ENCODE data around the gene SPATA24. TPM values are rescaled to one million over a fixed set of nuclear protein-coding genes. Genes with fewer than 3 reads are reported as not detected.

The SPATA24 gene
- total and polyA plus RNA-seq, 2 experiments from 2014 or later: 16.0 to 20.6 TPM

- TF ChIP-seq REST (IDR thresholded peaks at IDR 0.05; ENCODE audit: unreplicated experiment) (no peak), POLR2AphosphoS5 (IDR thresholded peaks at IDR 0.05; ENCODE audit: low read depth) (no peak), ZNF331 (CRISPR knock-in tag; IDR thresholded peaks at IDR 0.05; ENCODE audit: low read depth) (no peak), ZNF114 (CRISPR knock-in tag; IDR thresholded peaks at IDR 0.05) (no peak), CTCF (conservative IDR thresholded peaks at IDR 0.05; ENCODE audit: low read depth in 2 of 2) (no peak), JUNB (IDR thresholded peaks at IDR 0.05; ENCODE audit: unreplicated experiment) (no peak), STAT1 (IDR thresholded peaks at IDR 0.05; ENCODE audit: unreplicated experiment) (no peak), ETS1 (IDR thresholded peaks at IDR 0.05) (no peak), EZH2phosphoT487 (IDR thresholded peaks at IDR 0.05; ENCODE audit: unreplicated experiment) (no peak)
Observed at GRCh38 chr5:139369181-139369580, 34.7 kb downstream of the SPATA24 start (continued).

GRCh38 chr5:139368613-139369012, 35.3 kb downstream of the SPATA24 start:
- Histone ChIP-seq H3K79me2 (replicated peaks; ENCODE audit: insufficient read depth) (peaks cover 14% of the 10 kb centered on the region), H3K4me2 (no peak overlapping the region), H3K9me2 (ENCODE audit: insufficient read depth) (no peaks in the 10 kb centered on the region), H3K4me3 (no peak overlapping the region), H4K20me1 (replicated peaks; ENCODE audit: insufficient read depth) (peaks cover 27% of the 10 kb centered on the region; the same call in 1 of the 2 replicates), H3F3A (replicated peaks; ENCODE audit: low read depth) (peaks cover 16% of the 10 kb centered on the region), H3K27me3 (ENCODE audit: insufficient read depth) (no peaks in the 10 kb centered on the region), H3K27ac (ENCODE audit: low read depth) (no peak overlapping the region), H3K36me3 (ENCODE audit: insufficient read depth) (peaks cover 66% of the 10 kb centered on the region), H3K4me1 (ENCODE audit: insufficient read depth) (no peaks in the 10 kb centered on the region), H2AFZ (no peak overlapping the region)
- Mint-ChIP-seq H3K27me3 (ENCODE audit: insufficient read depth, low read depth, poor library complexity) (peaks cover 3% of the 10 kb centered on the region), H3K9me3 (no peaks in the 10 kb centered on the region), H3K4me3 (no peak overlapping the region; the same call in 2 of the 3 replicates), H3K36me3 (ENCODE audit: low read depth) (peaks cover 75% of the 10 kb centered on the region), H3K27ac (no peak overlapping the region), H3K4me1 (no peaks in the 10 kb centered on the region; the same call in 2 of the 3 replicates)
- no peak for DNase-seq (ENCODE audit: low spot score)
- TF ChIP-seq NANOG (IDR thresholded peaks at IDR 0.05; ENCODE audit: borderline replicate concordance) (no peak), CTCF (conservative IDR thresholded peaks at IDR 0.05; ENCODE audit: low read depth in 2 of 2) (peak; percentile 34 to 37; a peak in 3 of 4 replicates)
- no peak for ATAC-seq

Data from GM23338 (cell line).